ENCODE measurements around the gene CDH4. TPM values are rescaled to one million over a fixed set of nuclear protein-coding genes. Genes with fewer than 3 reads are reported as not detected.

CDH4 gene
- total RNA-seq, 1 donor from 2014 or later: 39.7 TPM

DNA sequence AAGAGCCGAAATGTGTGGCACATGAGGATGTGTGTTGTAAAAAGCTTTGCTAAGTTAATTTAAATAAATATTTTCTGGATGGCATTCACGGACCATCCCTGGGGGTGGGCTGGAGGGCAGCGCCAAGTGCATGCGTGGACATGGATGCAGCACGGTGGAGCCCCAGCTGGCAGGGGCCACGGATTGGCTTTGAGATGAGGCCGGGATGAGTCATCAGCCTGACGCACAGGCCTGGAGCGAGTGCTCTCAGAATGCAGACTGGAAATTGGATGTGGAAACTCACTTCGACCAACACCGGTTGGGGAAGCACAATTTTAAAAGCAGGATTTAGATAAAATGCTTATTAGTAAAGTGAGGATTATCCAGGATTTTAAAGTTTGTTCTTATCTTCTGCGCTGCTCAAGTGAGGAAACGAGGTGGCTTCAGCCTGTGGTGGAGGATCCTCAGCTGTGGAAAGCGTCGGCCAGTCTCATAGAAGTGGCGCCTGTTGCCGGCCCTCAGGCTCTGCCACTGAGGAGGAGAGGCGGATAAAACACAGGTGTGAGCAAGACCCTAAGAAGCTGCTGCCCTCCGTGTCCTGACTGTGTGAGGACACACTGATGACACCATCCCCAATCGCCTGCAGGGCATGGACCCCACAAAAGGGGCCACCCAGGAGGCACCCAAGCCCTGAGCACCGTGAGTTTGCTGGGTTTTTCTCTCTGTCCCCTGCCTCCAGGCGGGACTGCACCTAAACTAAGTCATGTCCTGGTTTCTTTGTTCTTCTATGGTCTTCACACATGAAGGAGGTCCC lies 279.7 kb downstream of the CDH4 start:
- H3K36me3 ChIP-seq (ENCODE audit: control insufficient read depth, insufficient read depth, low read length): no peaks in the 10 kb centered on the region
- H3K4me3 ChIP-seq (ENCODE audit: low read depth, low read length): no peak overlapping the region
- no peaks in the 10 kb centered on the region for H3K27me3 ChIP-seq (ENCODE audit: control insufficient read depth, insufficient read depth, low read length)
- TF ChIP-seq, protein P1, sequence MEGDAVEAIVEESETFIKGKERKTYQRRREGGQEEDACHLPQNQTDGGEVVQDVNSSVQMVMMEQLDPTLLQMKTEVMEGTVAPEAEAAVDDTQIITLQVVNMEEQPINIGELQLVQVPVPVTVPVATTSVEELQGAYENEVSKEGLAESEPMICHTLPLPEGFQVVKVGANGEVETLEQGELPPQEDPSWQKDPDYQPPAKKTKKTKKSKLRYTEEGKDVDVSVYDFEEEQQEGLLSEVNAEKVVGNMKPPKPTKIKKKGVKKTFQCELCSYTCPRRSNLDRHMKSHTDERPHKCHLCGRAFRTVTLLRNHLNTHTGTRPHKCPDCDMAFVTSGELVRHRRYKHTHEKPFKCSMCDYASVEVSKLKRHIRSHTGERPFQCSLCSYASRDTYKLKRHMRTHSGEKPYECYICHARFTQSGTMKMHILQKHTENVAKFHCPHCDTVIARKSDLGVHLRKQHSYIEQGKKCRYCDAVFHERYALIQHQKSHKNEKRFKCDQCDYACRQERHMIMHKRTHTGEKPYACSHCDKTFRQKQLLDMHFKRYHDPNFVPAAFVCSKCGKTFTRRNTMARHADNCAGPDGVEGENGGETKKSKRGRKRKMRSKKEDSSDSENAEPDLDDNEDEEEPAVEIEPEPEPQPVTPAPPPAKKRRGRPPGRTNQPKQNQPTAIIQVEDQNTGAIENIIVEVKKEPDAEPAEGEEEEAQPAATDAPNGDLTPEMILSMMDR (IDR thresholded peaks at IDR 0.05; ENCODE audit: insufficient read depth, low read length, poor library complexity, severe bottlenecking): no peak
- no peak for DNase-seq (ENCODE audit: low read depth)

DNA sequence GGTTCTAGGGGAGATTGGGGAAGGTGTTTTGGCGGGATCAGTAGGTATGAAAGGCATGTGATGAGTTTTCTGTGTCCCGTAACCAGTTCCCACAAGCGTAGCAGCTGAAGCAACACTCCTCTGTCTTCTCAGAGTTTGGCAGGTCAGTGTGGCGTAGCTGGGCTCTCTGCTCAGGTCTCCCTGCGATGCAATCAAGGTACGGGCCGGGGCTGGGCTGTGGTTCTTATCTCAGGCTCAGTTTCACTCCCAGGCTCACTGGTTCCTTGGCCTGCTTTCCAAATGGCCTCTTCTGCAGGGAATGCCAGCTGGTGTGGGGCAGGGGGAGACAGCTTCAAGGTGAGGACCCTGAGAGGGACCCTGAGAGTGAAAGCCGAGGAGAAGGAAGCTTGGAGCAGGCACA lies 280.7 kb downstream of the CDH4 start:
- DNase-seq (ENCODE audit: low read depth): no peak
- Histone ChIP-seq H3K27me3 (ENCODE audit: control insufficient read depth, insufficient read depth, low read length) (no peaks in the 10 kb centered on the region), H3K36me3 (ENCODE audit: control insufficient read depth, insufficient read depth, low read length) (no peaks in the 10 kb centered on the region), H3K4me3 (ENCODE audit: low read depth, low read length) (no peak overlapping the region)
- TF ChIP-seq, protein P1 (IDR thresholded peaks at IDR 0.05; ENCODE audit: insufficient read depth, low read length, poor library complexity, severe bottlenecking): no peak

DNA sequence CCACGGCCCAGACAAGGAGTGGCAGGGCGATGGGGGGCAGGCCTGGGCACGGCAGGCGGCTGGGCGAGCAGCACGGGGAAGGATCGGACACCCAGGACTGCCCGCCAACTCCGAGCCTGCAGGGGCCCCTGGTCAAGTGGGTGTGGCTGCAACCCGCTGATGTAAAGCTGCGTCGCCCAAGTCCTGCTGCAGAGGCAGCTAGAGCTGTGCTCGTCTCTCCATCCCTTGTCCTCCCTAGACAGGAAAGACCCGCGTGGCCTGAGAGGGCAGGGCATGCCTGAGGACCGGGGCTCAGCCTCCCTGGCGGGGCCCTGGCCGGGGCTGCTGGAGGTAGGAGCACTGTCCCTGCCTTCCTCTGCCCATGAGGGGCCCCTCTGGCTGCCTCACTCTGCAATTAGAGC lies 281.2 kb downstream of the CDH4 start:
- no peak overlapping the region for H3K4me3 ChIP-seq (ENCODE audit: low read depth, low read length)
- no peaks in the 10 kb centered on the region for H3K27me3 ChIP-seq (ENCODE audit: control insufficient read depth, insufficient read depth, low read length)
- H3K36me3 ChIP-seq (ENCODE audit: control insufficient read depth, insufficient read depth, low read length): no peaks in the 10 kb centered on the region
- TF ChIP-seq, protein P1 (IDR thresholded peaks at IDR 0.05; ENCODE audit: insufficient read depth, low read length, poor library complexity, severe bottlenecking): no peak
- no peak for DNase-seq (ENCODE audit: low read depth)

DNA sequence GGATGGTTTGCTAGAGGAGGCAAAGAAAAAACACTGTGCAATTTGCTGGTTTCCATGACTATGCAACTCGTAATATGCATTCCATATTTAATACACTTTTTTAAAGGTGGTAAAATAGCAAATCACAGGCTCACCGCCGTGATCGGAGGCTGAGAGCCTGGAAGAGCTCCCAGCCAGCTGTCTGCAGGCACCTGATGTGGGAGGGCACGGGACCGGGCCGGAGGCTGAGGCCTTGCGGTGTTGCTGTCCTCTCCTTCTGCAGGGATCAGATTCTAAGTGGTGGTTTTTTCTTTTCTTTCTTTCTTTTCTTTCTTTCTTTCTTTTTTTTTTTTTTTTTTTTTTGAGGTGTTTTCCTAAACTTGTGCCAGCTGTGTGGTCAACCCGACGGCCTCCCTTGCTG lies 282.3 kb downstream of the CDH4 start:
- no peak for DNase-seq (ENCODE audit: low read depth)
- no peak overlapping the region for H3K4me3 ChIP-seq (ENCODE audit: low read depth, low read length)
- no peaks in the 10 kb centered on the region for H3K36me3 ChIP-seq (ENCODE audit: control insufficient read depth, insufficient read depth, low read length)
- TF ChIP-seq, protein P1 (IDR thresholded peaks at IDR 0.05; ENCODE audit: insufficient read depth, low read length, poor library complexity, severe bottlenecking): no peak
- H3K27me3 ChIP-seq (ENCODE audit: control insufficient read depth, insufficient read depth, low read length): no peaks in the 10 kb centered on the region

DNA sequence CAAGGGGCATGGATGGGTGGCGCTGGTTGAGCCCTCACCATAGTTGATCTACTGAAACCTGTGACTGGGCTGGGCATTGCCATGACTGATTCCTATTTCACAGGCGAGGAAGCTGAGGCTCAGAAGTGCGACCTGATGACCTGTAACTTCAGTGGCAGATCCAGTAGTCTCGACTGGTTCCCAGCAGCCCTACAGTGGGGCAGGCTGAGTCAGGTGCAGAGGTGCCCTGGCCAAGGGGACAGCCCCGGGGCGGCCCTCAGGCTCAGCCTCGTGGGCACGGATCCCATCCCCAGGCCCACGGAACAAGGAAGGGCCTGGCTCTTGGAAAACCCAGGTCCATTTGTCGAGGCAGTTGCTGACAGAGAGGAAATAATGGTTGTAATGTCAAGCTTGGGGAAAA lies 283.0 kb downstream of the CDH4 start:
- no peaks in the 10 kb centered on the region for H3K27me3 ChIP-seq (ENCODE audit: control insufficient read depth, insufficient read depth, low read length)
- no peak for DNase-seq (ENCODE audit: low read depth)
- H3K36me3 ChIP-seq (ENCODE audit: control insufficient read depth, insufficient read depth, low read length): no peaks in the 10 kb centered on the region
- TF ChIP-seq, protein P1 (IDR thresholded peaks at IDR 0.05; ENCODE audit: insufficient read depth, low read length, poor library complexity, severe bottlenecking): no peak
- H3K4me3 ChIP-seq (ENCODE audit: low read depth, low read length): no peak overlapping the region

DNA sequence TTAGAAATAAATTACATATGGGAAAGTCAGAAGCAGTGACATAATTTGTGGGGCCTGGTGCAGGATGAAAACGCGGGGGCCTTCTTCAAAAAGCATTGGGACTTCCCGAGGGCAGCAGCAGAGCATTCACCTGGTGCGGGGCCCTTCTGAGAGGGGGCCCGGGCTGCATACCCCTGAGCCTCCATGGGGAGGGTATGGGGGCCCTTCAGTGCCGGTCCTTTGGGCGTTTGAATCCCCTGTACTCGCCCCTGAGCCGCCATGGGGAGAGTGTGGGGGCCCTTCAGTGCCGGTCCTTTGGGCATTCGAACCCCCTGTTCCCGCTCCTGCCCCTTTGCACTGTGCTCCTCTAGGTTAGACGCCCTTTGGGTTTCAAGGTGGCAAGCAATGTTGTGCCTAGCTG lies 283.5 kb downstream of the CDH4 start:
- Histone ChIP-seq H3K27me3 (ENCODE audit: control insufficient read depth, insufficient read depth, low read length) (no peaks in the 10 kb centered on the region), H3K36me3 (ENCODE audit: control insufficient read depth, insufficient read depth, low read length) (no peaks in the 10 kb centered on the region), H3K4me3 (ENCODE audit: low read depth, low read length) (no peak overlapping the region)
- TF ChIP-seq, protein P1 (IDR thresholded peaks at IDR 0.05; ENCODE audit: insufficient read depth, low read length, poor library complexity, severe bottlenecking): no peak
- no peak for DNase-seq (ENCODE audit: low read depth)
